Measurements from ENCODE around the gene UBALD2.
A peak's percentile ranks its signal among the peaks of the same experiment; 100 is the strongest.

UBALD2 gene

GRCh38 chr17:76232342-76232741, 32.8 kb upstream of the UBALD2 start:
- Histone ChIP-seq H3K4me3 (replicated peaks; ENCODE audit: low read depth, low read length) (no peak overlapping the region), H3K36me3 (ENCODE audit: control insufficient read depth, insufficient read depth, low read length) (no peaks in the 10 kb centered on the region), H3K27me3 (replicated peaks; ENCODE audit: control insufficient read depth, insufficient read depth, low read length) (no peaks in the 10 kb centered on the region)
- no peak for DNase-seq (ENCODE audit: extremely low read depth, insufficient read length)
- TF ChIP-seq CTCF (IDR thresholded peaks at IDR 0.05; ENCODE audit: insufficient read depth, low read length, poor library complexity, severe bottlenecking), result no peak

- no peak overlapping the region for H3K4me3 ChIP-seq (replicated peaks; ENCODE audit: low read depth, low read length)
- no peaks in the 10 kb centered on the region for H3K36me3 ChIP-seq (ENCODE audit: control insufficient read depth, insufficient read depth, low read length)
- no peak for DNase-seq (ENCODE audit: extremely low read depth, insufficient read length)
- TF ChIP-seq CTCF (IDR thresholded peaks at IDR 0.05; ENCODE audit: insufficient read depth, low read length, poor library complexity, severe bottlenecking), result no peak
- no peaks in the 10 kb centered on the region for H3K27me3 ChIP-seq (replicated peaks; ENCODE audit: control insufficient read depth, insufficient read depth, low read length)
These were observed 31.4 kb upstream of the UBALD2 start for GRCh38 chr17:76233588-76234353.

GRCh38 chr17:76234354-76234679, 30.8 kb upstream of the UBALD2 start:
- no peak for DNase-seq (ENCODE audit: extremely low read depth, insufficient read length)
- no peaks in the 10 kb centered on the region for H3K36me3 ChIP-seq (ENCODE audit: control insufficient read depth, insufficient read depth, low read length)
- H3K27me3 ChIP-seq (replicated peaks; ENCODE audit: control insufficient read depth, insufficient read depth, low read length), result no peaks in the 10 kb centered on the region
- TF ChIP-seq CTCF (IDR thresholded peaks at IDR 0.05; ENCODE audit: insufficient read depth, low read length, poor library complexity, severe bottlenecking), result no peak
- H3K4me3 ChIP-seq (replicated peaks; ENCODE audit: low read depth, low read length), result peak overlapping the region; percentile 17

- Histone ChIP-seq H3K27me3 (replicated peaks; ENCODE audit: control insufficient read depth, insufficient read depth, low read length) (no peaks in the 10 kb centered on the region), H3K36me3 (ENCODE audit: control insufficient read depth, insufficient read depth, low read length) (no peaks in the 10 kb centered on the region), H3K4me3 (replicated peaks; ENCODE audit: low read depth, low read length) (no peak overlapping the region)
- TF ChIP-seq CTCF (IDR thresholded peaks at IDR 0.05; ENCODE audit: insufficient read depth, low read length, poor library complexity, severe bottlenecking), result no peak
- no peak for DNase-seq (ENCODE audit: extremely low read depth, insufficient read length)
These were observed 29.3 kb upstream of the UBALD2 start for GRCh38 chr17:76235883-76236282.

- TF ChIP-seq CTCF (IDR thresholded peaks at IDR 0.05; ENCODE audit: insufficient read depth, low read length, poor library complexity, severe bottlenecking), result no peak
- no peak for DNase-seq (ENCODE audit: extremely low read depth, insufficient read length)
- H3K4me3 ChIP-seq (replicated peaks; ENCODE audit: low read depth, low read length), result no peak overlapping the region
- no peaks in the 10 kb centered on the region for H3K36me3 ChIP-seq (ENCODE audit: control insufficient read depth, insufficient read depth, low read length)
- no peaks in the 10 kb centered on the region for H3K27me3 ChIP-seq (replicated peaks; ENCODE audit: control insufficient read depth, insufficient read depth, low read length)
These were observed 28.5 kb upstream of the UBALD2 start for GRCh38 chr17:76236603-76237002.

- TF ChIP-seq CTCF (IDR thresholded peaks at IDR 0.05; ENCODE audit: insufficient read depth, low read length, poor library complexity, severe bottlenecking), result no peak
- no peaks in the 10 kb centered on the region for H3K27me3 ChIP-seq (replicated peaks; ENCODE audit: control insufficient read depth, insufficient read depth, low read length)
- no peak overlapping the region for H3K4me3 ChIP-seq (replicated peaks; ENCODE audit: low read depth, low read length)
- no peaks in the 10 kb centered on the region for H3K36me3 ChIP-seq (ENCODE audit: control insufficient read depth, insufficient read depth, low read length)
- no peak for DNase-seq (ENCODE audit: extremely low read depth, insufficient read length)
These were observed 27.3 kb upstream of the UBALD2 start for GRCh38 chr17:76237859-76238313.

All from GM06990 (cell line).